Activated CD4-positive, alpha-beta T cell treated with anti-CD3 and anti-CD28 coated beads, Interleukin-2, amount 50 U/mL, for 24 hours (primary cell): ENCODE measurements around the gene SNX1.
"Not testable (repeated sequence)": the region's sequence is repeated elsewhere in the genome, so short reads cannot be mapped to it uniquely, and the experiment has no call there.

Experiments
- DNase-seq, 2 donors: peaks; one replicate each; pipeline ENCODE4 v3.0.0-alpha.2; 2020; ENCODE audit warnings: low read depth in 1 of 2, low spot score in 1 of 2

The SNX1 gene

DNA sequence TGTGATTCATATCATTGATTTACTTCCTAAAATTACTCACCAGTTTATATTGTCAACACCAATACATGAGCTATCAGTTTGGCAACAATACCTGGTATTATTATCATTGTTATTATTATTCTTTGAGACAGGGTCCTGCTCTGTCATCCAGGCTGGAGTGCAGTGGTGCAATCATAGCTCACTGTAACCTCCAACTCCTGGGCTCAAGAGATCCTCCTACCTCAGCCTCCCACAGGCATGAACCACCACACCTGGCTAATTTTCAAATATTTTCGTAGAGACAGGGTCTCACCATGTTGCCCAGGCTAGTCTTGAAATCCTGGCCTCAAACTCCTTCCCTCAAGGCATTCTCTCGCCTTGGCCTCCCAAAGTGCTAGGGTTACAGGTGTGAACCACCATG is 22.3 kb upstream of the SNX1 start:
- not testable (repeated sequence) for DNase-seq

DNA sequence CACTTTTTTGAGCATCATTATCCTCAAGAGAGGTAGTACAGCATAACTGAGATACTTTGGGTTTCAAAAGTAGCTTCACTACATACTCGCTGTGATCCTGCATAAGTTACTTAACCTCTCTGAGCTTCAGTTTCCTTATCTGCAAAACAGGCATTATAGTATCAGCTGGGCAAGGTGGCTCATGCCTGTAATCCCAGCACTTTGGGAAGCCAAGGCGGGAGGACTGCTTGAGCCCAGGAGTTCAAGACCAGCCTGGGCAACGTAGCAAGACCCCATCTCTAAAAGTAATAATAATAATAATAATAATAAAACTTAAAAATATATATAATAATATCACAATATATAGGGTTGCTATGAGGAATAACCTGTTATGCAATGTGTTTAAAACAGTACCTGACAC is 13.0 kb upstream of the SNX1 start:
- DNase-seq, result no peak

DNA sequence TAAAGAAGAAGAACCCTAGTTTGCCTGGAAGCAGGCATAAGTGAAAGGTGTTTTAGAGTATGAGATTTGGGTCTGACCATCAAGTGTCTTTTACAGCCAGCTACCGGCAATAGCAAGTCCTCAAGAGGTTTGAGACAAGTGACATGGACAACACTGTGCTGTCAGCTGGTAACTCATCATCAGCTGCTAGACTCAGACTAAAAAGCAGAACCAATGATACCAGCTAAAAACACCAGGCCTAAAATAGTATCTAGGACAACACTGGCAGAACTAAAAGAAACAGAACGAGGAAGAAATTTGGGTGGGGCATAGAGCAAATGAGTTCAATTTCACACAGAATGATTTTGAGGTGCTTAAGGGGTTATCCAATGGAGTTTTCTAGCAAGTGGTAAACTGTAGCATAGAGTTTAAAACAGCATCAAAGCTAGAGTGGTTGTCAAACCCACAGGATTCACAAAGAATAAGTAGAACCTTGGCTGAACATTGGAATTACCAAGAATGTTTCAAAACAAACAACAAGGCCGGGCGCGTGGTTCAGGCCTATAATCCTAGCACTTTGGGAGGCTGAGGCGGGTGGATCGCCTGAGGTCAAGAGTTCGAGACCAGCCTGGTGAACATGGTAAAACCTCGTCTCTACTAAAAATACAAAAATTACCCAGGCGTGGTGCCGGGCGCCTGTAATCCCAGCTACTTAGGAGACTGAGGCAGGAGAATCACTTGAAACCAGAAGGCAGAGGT is 6.1 kb upstream of the SNX1 start:
- DNase-seq, result no peak

DNA sequence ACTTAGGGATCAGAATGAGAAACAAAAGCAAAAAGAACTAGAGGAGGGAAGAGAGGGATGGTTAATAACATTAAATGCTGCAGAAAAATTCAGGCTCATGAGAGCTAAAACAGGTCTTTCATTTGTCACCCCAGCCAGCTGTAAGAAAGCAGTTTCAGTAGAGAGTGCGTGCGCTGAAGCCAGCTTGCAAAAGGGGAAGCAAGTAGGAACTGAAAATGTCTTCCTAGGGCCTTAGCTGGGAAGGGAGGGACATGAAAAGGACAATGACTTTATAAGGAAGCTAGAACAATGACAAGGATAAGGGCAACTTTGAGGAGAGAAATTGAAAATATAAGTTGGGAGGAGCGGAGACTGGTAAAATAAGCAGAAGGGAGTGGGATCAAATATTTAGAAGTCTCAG is 5.3 kb upstream of the SNX1 start:
- DNase-seq, result no peak

DNA sequence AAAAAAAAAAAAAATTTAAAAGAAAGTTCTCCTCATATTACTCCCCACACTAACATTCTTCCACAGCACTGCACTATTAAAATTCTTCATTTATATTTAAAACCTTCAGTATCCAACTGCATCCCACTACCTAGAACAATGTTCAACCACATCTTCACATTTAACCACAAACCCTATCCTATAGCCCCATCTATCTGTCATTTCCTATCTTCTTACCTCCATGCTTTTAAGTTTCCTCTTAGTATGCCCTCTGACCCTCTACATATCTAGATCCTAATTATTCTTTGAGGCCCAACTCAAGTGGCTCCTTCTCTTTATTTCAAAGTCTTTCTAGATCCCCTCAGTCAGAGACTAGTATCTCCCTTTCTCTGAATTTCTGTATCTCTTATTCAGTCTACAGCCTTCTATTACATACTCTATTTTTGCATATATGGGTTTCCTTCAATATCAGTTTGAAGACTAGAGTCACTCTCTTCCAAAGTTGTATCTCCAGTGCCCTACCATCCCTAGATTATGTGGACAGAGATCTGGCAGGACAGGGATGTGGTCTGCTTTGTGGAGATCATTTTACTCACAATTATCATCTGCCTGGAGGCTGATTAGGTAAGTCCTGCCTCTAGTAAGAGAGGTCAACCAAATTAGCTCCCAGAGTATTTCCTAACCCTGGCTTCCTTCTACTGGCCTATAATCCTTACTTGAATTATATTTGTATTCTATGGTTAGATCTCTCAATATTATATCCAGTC is 3.5 kb upstream of the SNX1 start:
- DNase-seq, result no peak

DNA sequence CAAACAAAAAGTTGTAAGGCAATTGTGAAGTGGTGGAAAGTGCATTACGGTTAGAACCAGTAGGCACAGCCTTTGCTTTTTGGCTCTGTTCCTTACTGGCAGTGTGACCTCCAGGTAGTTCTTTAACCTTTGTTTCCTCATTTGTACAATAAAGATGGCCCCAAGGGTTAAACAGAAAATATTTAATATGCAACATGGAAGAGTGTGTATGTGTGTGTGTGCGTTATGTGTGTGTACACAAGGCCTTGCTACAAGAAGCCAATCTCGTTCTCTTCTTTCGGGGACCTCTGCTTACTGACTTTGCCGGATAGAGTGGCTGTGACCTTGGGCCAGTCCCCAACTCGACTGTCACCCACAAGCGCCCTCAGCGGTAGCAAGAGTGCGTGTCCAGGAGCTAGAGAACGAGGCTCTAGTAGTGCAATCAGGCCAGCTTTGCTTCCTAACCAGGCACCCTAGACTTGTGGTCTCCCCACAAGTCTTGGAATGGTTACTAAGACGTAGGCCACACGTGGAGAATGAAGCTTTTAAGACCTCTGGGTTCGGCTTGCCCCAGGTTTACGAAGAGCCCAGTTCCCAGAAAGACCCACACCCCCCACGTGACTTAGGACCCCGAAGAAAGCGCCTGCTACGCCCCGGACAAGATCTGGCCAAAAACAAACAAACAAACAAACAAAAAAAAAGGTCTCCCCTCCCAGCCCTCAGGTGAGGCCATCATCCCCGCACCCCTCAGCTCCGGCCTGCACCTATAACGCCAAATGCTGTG is 2.7 kb upstream of the SNX1 start:
- DNase-seq, result no peak

DNA sequence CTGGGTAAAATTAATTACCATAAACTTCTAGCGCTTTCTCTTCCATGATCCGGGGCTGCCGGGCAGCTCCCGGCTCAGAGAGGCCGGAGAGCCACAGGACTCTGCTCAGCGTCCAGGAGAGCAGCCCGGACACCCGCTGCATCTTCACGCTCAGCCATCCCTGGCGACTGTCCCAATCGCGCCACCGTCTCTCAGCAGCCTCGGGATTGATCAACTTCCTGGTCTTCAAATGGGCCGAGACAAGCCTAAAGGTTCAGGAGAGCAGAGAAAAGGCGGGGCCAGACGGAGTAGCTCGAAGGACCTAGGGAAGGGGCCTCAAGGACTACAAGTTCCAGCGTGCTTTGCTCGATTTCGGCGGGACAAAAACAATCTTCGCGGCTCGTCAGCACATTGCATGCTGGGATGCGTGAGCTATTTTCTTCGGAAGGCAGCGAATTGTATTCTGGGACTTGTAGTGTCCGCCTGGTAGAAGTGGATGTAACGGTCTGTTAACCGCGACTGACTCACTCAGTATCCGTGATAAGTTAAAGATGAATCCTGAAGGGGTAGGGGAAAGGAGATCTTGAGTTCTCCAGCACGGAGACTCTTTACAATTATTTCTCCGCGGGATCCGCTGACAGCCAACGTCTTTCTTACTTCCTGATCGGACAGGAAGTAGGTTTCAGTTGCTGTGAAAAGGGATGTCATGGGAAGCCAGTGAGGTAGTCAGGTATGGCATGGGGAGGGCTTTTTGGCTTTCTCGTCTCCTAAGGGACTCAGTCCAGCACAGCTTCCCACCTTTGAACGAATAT is 2.0 kb upstream of the SNX1 start, which contains the start of gene CIAO2A:
CIAO2A (minus strand) TSS at position 212 of the 791 bp plus-strand sequence; CDS start at position 142, 70 bp downstream.
- peak; percentile 69 to 94 for DNase-seq

DNA sequence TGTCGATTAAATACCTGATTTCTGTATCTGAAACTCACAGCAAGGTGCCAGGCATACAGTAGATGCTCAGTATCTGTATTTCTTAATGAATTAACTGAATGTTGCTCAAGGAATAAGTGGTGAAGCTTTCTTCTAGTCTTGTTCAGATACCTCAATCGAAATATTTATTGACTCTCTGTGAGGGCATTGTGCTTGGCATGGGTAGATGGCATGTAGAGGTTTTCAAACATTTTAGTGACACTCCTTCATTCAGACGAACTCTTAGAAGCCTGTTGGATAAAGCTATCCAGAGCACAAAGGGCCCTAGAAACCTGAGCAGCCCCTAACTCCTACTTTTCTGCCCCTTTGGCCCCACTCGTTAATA is 369 bp upstream of the SNX1 start:
- DNase-seq, result no peak

DNA sequence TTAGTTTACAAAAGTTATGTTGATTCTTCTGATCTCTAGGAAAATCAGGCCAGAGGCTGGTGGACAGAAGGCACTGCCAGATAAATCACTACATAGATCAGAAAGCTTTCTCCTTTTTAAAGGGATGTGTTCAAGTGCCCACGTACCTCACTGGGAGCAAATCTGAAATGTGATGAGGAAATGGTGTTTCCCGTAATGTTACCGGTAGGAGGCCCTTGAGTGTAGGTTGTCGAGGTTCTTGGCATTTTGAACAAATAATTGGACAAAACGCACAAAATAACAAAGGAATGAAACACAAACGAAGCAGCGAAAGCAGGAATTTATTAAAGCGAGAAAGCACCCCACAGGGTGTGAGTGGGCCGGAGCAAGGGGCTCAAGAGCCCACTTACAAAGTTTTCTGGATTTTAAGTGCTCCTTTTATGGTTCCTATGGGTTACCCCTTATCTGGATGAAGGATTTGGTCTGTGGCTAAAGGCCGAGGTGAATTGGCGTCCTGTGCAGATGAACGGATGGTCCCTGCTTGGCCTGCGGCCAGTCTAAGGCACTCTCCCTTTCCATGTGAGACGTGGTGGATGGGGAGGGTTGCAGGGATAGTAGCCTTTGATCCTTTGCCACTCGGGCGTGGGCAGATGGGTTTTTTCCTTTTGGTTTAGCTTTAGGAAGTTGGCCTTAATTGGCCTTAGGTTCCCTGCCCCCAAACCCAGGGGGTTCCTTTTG is 1.0 kb downstream of the SNX1 start:
- DNase-seq, result no peak

DNA sequence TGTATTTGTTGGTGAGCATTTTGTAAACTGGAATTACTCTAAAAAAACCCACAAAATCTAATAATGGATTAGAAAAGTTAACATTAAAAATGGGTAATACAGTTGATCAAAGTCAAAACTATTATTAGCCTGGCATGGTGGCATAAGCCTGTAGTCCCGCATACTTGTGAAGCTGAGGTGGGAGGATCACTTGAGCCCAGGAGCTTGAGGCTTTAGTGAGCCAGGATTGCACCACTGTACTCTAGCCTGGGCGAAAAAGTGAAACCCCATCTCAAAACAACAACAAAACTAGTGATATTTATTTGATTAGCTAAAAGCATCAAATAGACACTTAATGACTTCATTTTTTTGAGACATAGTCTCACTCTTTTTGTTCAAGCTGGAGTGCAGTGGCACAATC is 3.6 kb downstream of the SNX1 start:
- no peak for DNase-seq

DNA sequence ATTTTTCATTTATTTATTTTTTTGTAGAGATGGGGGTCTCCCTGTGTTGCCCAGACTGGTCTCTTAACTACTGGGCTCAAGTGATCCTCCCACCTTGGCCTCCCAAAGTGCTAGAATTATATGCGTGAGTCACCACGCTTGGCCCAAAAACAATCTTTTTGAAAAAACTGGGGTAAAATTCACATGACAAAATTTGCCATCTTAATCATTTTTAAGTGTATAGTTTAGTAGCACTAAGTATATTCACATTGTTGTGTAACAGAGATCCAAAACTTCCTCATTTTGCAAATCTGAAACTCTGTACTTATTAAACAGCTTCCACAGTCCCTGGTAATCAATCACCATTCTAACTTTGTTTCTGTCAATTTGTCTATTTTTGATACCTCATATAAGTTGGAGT is 5.2 kb downstream of the SNX1 start:
- DNase-seq, result no peak

DNA sequence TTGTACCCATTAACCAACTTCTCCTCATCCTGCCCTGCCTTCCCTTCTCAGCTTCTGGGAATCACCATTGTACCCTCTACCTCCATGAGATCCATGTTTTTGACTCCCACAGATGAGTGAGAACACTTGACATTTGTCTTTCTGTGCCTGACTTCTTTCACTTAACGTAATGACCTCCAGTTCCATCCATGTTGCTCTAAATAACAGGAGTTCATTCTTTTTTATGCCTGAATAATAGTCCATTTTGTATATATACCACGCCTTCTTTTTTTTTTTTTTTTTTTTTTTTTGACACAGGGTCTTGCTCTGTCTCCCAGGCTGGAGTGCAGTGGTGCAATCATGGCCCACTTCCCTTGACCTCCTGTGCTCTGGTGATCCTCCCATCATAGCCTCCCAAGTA is 6.7 kb downstream of the SNX1 start:
- no peak for DNase-seq

DNA sequence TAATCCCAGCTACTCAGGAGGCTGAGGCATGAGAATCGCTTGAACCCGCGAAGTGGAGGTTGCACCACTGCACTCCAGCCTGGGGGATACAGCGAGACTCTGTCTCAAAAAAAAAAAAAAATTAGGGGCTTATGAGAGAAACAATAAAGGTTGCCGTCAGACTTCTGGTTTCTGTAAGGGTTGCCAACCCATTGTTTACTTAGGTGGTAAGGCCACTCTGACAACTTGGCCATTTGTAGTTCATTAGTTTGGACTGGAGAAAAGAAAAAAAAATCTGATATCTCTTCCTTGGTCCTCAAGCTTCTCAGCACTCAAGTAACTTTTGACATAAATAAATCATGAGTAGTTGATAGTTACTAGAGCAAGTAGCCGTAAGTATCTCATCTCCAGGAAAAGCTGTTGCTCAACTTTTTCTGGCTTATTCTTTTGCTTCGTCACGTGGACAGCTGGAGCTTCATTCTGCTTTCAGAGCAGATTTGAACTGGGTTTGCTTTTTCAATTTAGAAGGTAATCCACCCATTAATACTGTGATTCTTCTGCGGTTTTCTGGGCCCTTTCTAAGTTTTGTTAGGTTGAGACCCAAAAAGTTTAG is 9.4 kb downstream of the SNX1 start:
- no peak for DNase-seq

DNA sequence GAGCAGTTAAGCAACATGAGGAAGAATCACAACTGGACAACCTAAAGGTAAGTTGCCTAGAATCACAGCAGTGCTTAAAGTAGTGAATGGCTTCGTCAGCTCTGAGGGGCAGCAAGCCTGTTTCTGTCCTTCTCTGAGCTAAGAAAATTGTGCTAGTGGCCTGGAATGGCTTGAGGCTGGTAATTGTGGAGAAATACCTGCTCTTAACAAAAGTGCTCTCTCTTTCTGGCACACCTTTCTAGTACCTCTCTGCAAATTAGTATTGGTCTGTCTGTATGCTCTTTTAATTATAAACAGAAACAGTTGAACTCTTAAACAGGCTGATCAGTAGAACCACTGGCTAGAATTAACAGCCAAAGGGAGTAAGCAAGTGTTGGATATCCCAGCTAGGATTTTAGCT is 11.6 kb downstream of the SNX1 start:
- DNase-seq, result no peak

DNA sequence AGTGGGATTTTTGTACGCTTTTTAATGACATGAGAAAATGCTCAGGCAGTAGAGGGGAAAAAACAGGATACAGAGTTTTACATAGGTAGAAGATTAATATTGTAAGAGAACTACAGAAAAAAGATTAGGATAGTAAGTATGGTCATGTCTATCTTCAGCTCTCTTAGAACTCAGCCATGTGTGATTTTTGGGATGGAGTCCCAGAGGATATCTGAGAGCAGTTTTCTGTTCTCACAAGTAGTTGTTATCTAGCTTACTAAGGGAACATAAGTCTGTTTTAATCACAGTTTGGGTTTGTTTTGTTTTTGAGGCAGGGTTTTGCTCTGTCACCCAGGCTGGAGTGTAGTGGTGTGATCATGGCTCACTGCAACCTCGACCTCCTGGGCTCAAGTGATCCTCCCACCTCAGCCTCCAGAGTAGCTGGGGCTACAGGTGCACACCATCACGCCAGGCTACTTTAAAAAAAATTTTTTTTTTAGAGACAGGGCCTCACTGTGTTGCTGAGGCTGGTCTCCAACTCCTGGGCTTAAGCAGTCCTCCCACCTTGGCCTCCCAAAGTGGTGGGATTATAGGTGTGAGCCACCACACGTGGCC is 14.4 kb downstream of the SNX1 start:
- not testable (repeated sequence) for DNase-seq

DNA sequence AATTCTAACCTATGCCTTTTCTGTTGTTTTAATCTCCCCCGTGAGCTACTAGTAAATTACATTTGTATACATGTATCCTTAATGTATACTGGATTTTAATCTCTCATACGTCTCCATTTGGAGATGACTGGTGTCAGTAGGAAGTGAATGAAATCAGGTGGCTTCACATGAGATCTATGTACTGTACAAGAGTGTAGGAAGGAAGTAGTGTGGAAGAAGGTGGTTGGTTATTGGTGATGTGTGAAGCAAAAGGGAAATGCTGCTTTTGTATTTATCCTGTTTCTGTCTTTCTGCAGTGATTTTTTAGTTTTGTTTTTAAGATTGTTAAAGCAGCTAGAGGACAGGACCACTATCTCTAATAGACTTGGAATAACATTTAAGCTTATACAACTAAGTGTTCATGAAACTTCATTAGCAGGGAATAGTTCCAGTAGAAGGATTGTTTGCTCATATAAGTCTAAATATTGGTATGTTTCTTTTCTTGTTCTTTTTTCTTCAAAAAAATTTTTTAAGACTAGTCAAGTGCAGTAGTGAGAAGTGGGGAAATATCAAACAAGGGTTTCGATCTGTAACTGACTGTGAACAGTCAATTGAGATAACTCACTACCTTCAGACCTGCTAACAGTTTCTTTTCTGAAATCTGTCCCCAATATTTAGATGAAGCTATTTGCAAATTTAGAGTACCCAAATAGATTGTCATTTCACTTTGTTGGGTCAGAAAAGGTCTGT is 15.3 kb downstream of the SNX1 start:
- no peak for DNase-seq

DNA sequence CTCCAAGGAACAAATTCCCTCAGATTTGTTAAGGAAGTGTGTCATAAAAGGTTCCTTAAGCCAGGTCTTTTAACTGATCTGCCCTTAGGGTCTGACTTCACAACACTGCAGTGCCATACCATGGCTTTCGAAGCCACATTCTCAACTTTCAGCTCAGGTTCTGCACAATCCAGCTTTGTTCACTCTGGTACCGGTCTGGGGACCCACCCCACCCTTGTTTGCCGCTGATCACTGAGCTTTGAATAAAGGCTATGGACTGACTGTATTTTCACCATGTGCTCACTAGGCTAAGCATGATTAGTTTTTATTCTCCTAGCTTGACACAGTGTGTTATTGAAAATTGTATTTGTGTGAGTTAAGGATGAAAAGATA is 15.9 kb downstream of the SNX1 start:
- no peak for DNase-seq

DNA sequence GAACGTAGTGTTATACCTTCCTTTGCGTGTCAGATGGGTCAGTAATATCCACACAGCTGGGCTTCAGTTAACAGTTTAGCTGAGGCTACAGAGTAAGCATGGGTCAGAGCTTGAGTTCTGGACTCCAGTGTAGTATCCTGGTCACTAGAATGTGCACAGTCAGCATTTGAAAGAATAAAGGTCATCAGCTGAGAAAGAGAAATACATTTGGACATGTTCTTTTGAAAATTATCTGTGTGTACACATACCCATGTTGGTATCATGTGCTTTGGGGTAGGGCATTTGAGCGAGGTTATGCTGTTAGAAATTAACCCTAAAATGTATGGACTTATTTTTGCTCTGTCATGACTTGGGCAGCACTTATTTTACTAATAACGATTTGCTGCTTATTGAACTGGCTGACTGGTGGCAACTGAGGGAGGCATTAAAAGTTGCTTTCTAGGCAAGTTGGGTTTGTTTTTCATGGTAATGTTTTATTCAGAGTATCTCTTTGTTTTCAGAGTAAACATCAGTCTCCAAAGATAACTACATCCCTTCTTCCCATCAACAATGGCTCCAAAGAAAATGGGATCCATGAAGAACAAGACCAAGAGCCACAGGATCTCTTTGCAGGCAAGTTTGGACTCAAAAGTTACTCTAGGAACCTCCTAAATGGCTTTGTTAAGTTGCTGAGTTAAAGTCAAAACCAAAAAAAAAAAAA is 16.4 kb downstream of the SNX1 start:
- DNase-seq, result no peak

DNA sequence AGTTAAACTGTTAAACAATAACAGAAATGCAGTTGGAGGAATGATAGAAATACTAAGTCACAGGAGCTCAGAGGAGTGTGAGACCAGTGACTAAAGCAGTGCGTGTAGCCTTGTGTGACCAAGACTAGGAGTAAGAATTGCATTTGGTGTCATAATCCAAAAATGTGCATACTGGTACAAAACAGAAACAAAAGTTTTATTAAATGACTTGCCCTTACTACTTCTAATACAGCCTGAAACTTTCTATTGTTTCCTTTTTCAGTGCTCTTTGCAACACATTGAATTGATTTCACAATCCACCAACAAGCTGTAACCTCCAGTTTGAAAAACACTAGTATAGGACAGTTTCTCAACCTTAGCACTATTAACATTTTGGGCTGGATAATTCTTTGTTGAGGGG is 17.1 kb downstream of the SNX1 start:
- no peak for DNase-seq
